COR-L47 (cell line): ENCODE measurements around the gene USP15.

ENCODE experiments used
- DNase-seq: peaks from one replicate; lab custom pipeline; 2025; lab: John Stamatoyannopoulos, UW

Gene USP15

GRCh38 chr12:62371661-62372060, 111.5 kb downstream of the USP15 start:
- DNase-seq, result no peak

GRCh38 chr12:62372134-62372533, 111.9 kb downstream of the USP15 start:
- DNase-seq, result no peak

- DNase-seq, result no peak
Observed at GRCh38 chr12:62372825-62373224, 112.6 kb downstream of the USP15 start.

- DNase-seq, result no peak
Observed at GRCh38 chr12:62375603-62376002, 115.4 kb downstream of the USP15 start.

GRCh38 chr12:62379026-62379722, 119.0 kb downstream of the USP15 start:
- no peak for DNase-seq

- no peak for DNase-seq
Observed at GRCh38 chr12:62379723-62380045, 119.5 kb downstream of the USP15 start.

- DNase-seq, result no peak
Observed at GRCh38 chr12:62382526-62382925, 122.3 kb downstream of the USP15 start.

GRCh38 chr12:62396750-62397149, 136.5 kb downstream of the USP15 start:
- no peak for DNase-seq

GRCh38 chr12:62400135-62400534, 139.9 kb downstream of the USP15 start:
- DNase-seq, result no peak

GRCh38 chr12:62401631-62402030, 141.4 kb downstream of the USP15 start:
- DNase-seq, result no peak

- no peak for DNase-seq
Observed at GRCh38 chr12:62403031-62403430, 142.8 kb downstream of the USP15 start.

GRCh38 chr12:62407587-62407986, 147.4 kb downstream of the USP15 start:
- no peak for DNase-seq

GRCh38 chr12:62409068-62409467, 148.9 kb downstream of the USP15 start:
- no peak for DNase-seq

GRCh38 chr12:62414180-62414579, 154.0 kb downstream of the USP15 start:
- no peak for DNase-seq

GRCh38 chr12:62426089-62426488, 165.9 kb downstream of the USP15 start:
- no peak for DNase-seq

GRCh38 chr12:62429457-62429856, 169.3 kb downstream of the USP15 start:
- no peak for DNase-seq

- no peak for DNase-seq
Observed at GRCh38 chr12:62434494-62435302, 174.5 kb downstream of the USP15 start.

GRCh38 chr12:62435303-62436163, 175.3 kb downstream of the USP15 start:
- DNase-seq, result peak; percentile 70

- no peak for DNase-seq
Observed at GRCh38 chr12:62436164-62436503, 175.9 kb downstream of the USP15 start.

- DNase-seq, result peak; percentile 50
Observed at GRCh38 chr12:62438098-62438692, 178.0 kb downstream of the USP15 start.

- no peak for DNase-seq
Observed at GRCh38 chr12:62446754-62447452, 186.7 kb downstream of the USP15 start.

GRCh38 chr12:62448436-62448835, 188.2 kb downstream of the USP15 start:
- no peak for DNase-seq
